ENCODE results near the gene AK9.

DNA sequence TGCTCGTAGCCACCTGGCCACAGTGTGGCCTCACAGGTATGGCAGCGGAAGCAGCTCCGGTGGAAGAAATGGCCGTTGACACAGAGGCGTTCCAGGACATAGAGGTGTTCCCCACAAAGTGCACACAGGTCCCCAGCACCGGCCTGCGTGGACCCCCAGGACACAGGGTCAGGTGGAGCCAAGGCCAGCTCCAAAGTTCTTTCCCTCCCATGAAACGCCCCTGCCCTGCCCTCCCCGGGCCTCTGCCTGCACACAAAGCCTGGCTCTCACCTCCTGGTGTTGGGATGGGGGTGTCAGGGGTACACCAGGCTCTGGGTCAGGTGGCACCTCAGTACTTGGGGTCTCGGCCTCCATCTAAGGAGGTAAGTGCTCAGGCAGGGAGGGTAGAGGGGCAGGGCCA is 243.9 kb downstream of the AK9 start:
- no peak for TF ChIP-seq POLR2AphosphoS5 (IDR thresholded peaks at IDR 0.05; ENCODE audit: borderline replicate concordance, low read depth, low read length)
- no peak for TF ChIP-seq EZH2 (IDR thresholded peaks at IDR 0.05)

Measured in SK-N-MC (cell line).